Measurements from ENCODE around the gene SPAG4.

Gene SPAG4, protein sequence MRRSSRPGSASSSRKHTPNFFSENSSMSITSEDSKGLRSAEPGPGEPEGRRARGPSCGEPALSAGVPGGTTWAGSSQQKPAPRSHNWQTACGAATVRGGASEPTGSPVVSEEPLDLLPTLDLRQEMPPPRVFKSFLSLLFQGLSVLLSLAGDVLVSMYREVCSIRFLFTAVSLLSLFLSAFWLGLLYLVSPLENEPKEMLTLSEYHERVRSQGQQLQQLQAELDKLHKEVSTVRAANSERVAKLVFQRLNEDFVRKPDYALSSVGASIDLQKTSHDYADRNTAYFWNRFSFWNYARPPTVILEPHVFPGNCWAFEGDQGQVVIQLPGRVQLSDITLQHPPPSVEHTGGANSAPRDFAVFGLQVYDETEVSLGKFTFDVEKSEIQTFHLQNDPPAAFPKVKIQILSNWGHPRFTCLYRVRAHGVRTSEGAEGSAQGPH

DNA sequence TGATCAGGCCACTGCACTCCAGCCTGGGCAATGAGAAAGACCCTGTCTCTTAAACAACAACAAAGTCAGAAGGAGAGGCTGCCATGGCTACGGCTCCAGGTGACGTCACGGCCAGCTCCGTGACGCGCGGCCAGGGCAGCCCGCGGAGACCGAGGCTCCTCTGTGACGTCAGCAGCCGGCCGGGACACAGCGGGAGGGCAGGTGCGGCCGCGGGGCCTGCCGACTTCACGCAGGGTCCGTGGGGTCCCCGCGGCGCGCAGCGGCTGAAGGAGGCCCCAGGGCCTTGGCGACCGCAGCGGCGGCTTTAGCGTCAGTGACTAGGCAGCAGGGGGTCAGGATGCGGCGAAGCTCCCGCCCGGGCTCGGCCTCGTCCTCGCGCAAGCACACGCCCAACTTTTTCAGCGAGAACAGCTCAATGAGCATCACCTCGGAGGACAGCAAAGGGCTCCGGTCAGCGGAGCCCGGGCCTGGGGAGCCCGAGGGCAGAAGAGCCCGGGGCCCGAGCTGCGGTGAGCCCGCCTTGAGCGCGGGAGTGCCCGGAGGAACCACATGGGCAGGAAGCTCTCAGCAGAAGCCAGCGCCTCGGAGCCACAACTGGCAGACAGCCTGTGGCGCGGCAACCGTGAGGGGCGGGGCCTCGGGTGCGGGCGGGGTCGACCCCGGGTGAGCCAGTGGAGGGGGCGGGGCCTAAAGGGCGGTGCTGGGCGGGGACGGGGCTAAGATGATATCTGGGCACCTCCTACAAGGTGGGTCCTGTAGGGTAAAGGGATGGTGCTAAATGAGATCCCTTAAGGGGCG lies at the start of gene SPAG4:
Gene SPAG4, plus strand, starts transcription at position 163 of the 798 bp plus-strand sequence. Its CDS starts 175 bp downstream, at position 338.
- peak; percentile 100 for DNase-seq (ENCODE audit: low read depth)

GRCh38 chr20:35568645-35569044 lies 47.0 kb upstream of the SPAG4 start:
- no peak for DNase-seq (ENCODE audit: low read depth)

GRCh38 chr20:35571555-35571954 lies 44.1 kb upstream of the SPAG4 start:
- DNase-seq (ENCODE audit: low read depth): no peak

DNA sequence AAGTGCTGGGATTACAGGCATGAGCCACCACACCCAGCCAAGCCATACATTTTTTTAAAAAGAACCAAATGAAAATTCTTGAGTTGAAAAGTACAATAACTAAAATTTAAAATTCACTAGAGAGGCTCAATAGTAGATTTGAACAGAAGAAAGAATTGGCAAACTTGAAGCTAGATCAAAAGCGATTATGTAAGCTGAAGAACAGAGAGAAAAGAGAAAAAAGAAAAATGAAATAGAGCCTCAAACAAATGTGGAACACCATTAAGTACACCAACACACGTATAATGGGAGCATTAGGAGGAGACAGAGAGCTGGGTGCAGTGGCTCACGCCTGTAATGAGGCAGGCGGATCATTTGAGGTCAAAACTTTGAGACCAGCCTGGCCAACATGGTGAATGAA lies 42.8 kb upstream of the SPAG4 start:
- no peak for DNase-seq (ENCODE audit: low read depth)

- DNase-seq (ENCODE audit: low read depth): no peak
Observed at GRCh38 chr20:35575958-35576357, 39.7 kb upstream of the SPAG4 start.

GRCh38 chr20:35576816-35577215 lies 38.8 kb upstream of the SPAG4 start:
- DNase-seq (ENCODE audit: low read depth): no peak

- no peak for DNase-seq (ENCODE audit: low read depth)
Observed at GRCh38 chr20:35578469-35578868, 37.2 kb upstream of the SPAG4 start.

- no peak for DNase-seq (ENCODE audit: low read depth)
Observed at GRCh38 chr20:35579196-35579595, 36.4 kb upstream of the SPAG4 start.

- no peak for DNase-seq (ENCODE audit: low read depth)
Observed at GRCh38 chr20:35582131-35582530, 33.5 kb upstream of the SPAG4 start.

- DNase-seq (ENCODE audit: low read depth): no peak
Observed at GRCh38 chr20:35582741-35583404, 32.8 kb upstream of the SPAG4 start.

DNA sequence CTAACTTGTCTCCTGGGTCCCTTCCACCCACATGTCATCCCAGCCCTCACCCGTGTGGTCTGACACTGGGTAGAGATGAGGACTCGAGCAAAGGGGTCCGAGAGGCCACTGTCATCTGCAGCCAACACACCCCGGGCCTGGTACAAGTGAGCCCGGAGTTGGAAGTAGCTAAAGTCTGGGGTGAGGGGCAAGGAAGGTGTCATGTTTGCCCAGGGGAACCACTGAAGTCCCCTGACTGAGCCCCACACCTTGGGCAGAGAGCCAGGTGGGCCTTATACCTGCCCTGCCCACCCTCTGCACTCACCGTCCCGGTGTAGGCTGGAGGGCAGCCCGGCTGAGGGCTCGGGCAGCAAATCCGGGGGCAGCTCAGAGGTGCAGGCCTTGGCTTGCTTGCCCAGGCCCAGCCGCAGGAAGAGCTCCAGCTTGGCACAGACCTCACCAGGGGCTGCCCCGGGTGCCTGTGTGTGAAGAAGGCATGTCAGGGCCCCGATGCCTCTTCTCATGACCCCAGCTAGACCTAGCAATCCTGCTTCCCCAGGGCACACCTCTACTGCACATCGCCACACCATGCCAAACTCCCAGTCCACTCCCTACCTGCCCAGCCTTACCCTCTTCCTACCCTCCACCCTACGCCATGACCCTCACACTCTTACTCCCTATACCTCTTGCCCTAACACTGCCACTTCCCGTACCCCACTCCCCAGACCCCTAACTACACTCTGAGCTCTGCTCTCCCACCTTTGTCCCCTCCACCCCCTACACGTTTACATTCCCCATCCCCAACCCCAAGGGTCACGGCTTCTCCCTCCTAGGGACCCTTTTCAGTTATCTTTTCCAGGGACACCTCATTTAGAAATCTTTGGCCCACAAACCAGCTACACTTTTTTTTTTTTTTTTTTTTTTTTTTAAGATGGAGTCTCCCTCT lies 31.7 kb upstream of the SPAG4 start:
- DNase-seq (ENCODE audit: low read depth): no peak

- no peak for DNase-seq (ENCODE audit: low read depth)
Observed at GRCh38 chr20:35586751-35587425, 28.7 kb upstream of the SPAG4 start.

GRCh38 chr20:35587436-35587835 lies 28.2 kb upstream of the SPAG4 start:
- DNase-seq (ENCODE audit: low read depth): no peak

DNA sequence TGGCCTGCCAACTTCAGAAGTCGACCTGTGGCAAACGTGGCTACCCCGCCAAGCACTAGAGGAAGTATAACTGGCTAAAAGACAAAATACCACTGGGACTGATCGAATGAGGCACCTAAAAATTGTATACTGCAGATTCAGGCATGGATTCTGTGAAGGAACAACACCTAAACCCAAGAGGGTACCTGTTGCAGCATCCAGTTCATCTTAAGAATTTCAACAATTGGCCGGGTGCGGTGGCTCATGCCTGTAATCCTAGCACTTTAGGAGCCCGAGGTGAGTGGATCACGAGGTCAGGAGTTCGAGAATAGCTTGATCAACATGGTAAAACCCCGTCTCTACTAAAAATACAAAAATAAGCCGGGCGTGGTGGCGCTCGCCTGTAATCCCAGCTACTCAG lies 27.2 kb upstream of the SPAG4 start:
- no peak for DNase-seq (ENCODE audit: low read depth)

- no peak for DNase-seq (ENCODE audit: low read depth)
Observed at GRCh38 chr20:35592339-35592974, 23.2 kb upstream of the SPAG4 start.

- no peak for DNase-seq (ENCODE audit: low read depth)
Observed at GRCh38 chr20:35595456-35595855, 20.2 kb upstream of the SPAG4 start.

- no peak for DNase-seq (ENCODE audit: low read depth)
Observed at GRCh38 chr20:35595901-35596300, 19.7 kb upstream of the SPAG4 start.

DNA sequence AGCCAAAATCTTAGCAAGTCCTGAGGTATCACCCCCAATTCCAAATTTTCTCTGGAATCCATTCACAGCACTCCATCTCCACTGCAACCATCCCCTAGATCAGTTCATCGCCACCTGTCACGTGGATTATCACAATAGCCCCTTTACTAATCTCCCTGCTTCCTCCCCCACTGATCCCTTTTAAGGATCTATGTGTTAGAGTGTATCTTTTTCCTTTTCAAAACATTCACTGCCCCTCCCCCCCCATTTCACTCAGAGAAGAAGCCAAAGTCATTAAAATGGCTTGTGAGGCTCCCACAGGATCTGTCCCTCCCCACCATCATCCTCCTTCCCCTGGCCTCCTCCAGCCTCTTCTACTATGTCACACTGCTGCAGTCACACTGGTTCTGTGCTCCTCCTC lies 18.4 kb upstream of the SPAG4 start:
- no peak for DNase-seq (ENCODE audit: low read depth)

DNA sequence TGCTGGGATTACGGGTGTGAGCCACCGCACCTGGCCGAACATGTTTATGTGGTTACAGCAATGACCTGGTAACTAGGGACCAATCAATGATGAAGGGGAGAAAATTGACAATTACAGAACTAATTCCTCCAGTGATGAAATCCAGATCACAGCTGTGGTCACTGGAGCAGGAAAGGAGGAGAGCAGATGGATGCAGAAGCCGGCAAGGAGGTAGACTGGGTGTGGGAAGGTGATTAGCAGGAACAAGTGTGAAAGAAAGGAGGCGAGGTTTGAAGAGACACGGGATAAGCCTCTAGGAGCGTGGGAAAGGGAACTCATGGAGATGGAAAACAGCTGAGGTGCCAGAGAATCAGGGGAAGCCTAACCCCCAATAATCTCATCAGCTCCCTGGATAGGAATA lies 17.2 kb upstream of the SPAG4 start:
- DNase-seq (ENCODE audit: low read depth): no peak
